Measurements from ENCODE around the gene PROSER2.

PROSER2 gene

GRCh38 chr10:11885437-11886137, 62.4 kb downstream of the PROSER2 start:
- TF ChIP-seq ZNF8 (CRISPR knock-in tag; IDR thresholded peaks at IDR 0.05) (no peak), OSR1 (CRISPR knock-in tag; IDR thresholded peaks at IDR 0.05) (no peak), RARB (CRISPR knock-in tag; IDR thresholded peaks at IDR 0.05) (no peak)
- no peak for ATAC-seq

GRCh38 chr10:11886138-11886474, 63.0 kb downstream of the PROSER2 start:
- TF ChIP-seq, protein P1, sequence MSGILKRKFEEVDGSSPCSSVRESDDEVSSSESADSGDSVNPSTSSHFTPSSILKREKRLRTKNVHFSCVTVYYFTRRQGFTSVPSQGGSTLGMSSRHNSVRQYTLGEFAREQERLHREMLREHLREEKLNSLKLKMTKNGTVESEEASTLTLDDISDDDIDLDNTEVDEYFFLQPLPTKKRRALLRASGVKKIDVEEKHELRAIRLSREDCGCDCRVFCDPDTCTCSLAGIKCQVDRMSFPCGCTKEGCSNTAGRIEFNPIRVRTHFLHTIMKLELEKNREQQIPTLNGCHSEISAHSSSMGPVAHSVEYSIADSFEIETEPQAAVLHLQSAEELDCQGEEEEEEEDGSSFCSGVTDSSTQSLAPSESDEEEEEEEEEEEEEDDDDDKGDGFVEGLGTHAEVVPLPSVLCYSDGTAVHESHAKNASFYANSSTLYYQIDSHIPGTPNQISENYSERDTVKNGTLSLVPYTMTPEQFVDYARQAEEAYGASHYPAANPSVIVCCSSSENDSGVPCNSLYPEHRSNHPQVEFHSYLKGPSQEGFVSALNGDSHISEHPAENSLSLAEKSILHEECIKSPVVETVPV (CRISPR knock-in tag; IDR thresholded peaks at IDR 0.05): no peak
- TF ChIP-seq SNAI2 (CRISPR knock-in tag; IDR thresholded peaks at IDR 0.05) (no peak), POU6F1 (CRISPR knock-in tag; IDR thresholded peaks at IDR 0.05; ENCODE audit: borderline replicate concordance, low read depth) (no peak), ZNF565 (CRISPR knock-in tag; conservative IDR thresholded peaks at IDR 0.05; ENCODE audit: low read depth) (no peak), OSR1 (CRISPR knock-in tag; IDR thresholded peaks at IDR 0.05) (no peak), GLIS3 (CRISPR knock-in tag; IDR thresholded peaks at IDR 0.05) (no peak), ZFP30 (CRISPR knock-in tag; IDR thresholded peaks at IDR 0.05) (no peak), ZNF8 (CRISPR knock-in tag; IDR thresholded peaks at IDR 0.05) (no peak), CREB5 (CRISPR knock-in tag; IDR thresholded peaks at IDR 0.05; ENCODE audit: low read depth) (no peak), ISL1 (CRISPR knock-in tag; IDR thresholded peaks at IDR 0.05) (no peak), ARNTL (CRISPR knock-in tag; IDR thresholded peaks at IDR 0.05; ENCODE audit: borderline replicate concordance, low read depth) (no peak), CSDC2 (CRISPR knock-in tag; IDR thresholded peaks at IDR 0.05) (no peak), ESRRG (CRISPR knock-in tag; IDR thresholded peaks at IDR 0.05) (no peak), BACH2 (CRISPR knock-in tag; IDR thresholded peaks at IDR 0.05; ENCODE audit: borderline replicate concordance) (no peak), PPARA (CRISPR knock-in tag; IDR thresholded peaks at IDR 0.05; ENCODE audit: borderline replicate concordance) (no peak), ZC3H10 (CRISPR knock-in tag; IDR thresholded peaks at IDR 0.05) (no peak), TCF4 (CRISPR knock-in tag; IDR thresholded peaks at IDR 0.05; ENCODE audit: borderline replicate concordance) (no peak)
- TF ChIP-seq, protein P2, sequence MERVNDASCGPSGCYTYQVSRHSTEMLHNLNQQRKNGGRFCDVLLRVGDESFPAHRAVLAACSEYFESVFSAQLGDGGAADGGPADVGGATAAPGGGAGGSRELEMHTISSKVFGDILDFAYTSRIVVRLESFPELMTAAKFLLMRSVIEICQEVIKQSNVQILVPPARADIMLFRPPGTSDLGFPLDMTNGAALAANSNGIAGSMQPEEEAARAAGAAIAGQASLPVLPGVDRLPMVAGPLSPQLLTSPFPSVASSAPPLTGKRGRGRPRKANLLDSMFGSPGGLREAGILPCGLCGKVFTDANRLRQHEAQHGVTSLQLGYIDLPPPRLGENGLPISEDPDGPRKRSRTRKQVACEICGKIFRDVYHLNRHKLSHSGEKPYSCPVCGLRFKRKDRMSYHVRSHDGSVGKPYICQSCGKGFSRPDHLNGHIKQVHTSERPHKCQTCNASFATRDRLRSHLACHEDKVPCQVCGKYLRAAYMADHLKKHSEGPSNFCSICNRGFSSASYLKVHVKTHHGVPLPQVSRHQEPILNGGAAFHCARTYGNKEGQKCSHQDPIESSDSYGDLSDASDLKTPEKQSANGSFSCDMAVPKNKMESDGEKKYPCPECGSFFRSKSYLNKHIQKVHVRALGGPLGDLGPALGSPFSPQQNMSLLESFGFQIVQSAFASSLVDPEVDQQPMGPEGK (CRISPR knock-in tag; IDR thresholded peaks at IDR 0.05; ENCODE audit: borderline replicate concordance): no peak
- TF ChIP-seq, protein P3, sequence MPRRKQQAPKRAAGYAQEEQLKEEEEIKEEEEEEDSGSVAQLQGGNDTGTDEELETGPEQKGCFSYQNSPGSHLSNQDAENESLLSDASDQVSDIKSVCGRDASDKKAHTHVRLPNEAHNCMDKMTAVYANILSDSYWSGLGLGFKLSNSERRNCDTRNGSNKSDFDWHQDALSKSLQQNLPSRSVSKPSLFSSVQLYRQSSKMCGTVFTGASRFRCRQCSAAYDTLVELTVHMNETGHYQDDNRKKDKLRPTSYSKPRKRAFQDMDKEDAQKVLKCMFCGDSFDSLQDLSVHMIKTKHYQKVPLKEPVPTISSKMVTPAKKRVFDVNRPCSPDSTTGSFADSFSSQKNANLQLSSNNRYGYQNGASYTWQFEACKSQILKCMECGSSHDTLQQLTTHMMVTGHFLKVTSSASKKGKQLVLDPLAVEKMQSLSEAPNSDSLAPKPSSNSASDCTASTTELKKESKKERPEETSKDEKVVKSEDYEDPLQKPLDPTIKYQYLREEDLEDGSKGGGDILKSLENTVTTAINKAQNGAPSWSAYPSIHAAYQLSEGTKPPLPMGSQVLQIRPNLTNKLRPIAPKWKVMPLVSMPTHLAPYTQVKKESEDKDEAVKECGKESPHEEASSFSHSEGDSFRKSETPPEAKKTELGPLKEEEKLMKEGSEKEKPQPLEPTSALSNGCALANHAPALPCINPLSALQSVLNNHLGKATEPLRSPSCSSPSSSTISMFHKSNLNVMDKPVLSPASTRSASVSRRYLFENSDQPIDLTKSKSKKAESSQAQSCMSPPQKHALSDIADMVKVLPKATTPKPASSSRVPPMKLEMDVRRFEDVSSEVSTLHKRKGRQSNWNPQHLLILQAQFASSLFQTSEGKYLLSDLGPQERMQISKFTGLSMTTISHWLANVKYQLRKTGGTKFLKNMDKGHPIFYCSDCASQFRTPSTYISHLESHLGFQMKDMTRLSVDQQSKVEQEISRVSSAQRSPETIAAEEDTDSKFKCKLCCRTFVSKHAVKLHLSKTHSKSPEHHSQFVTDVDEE (CRISPR knock-in tag; IDR thresholded peaks at IDR 0.05): no peak
- ATAC-seq: no peak

DNA sequence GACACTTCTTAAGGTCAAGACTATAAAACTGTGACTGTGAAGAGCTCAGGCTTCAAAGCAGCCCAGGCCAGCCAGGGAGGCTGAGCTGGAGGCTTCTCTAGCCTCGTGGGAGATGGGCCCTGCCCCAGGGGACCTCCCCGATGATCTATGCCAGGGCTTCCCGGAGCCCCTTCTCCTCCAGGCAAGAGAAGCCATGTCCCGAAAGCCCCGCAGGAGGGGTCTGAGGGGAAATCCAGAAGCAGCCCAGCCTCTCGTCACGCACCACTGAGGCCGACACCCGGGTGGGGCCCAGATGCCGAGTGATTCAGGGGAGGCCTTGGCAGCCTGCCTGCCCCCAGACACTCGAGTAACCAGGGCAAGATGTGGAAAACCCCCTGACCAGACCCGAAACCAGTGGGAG, 63.7 kb downstream of the PROSER2 start:
- no peak for ATAC-seq
- TF ChIP-seq, protein P3 (CRISPR knock-in tag; IDR thresholded peaks at IDR 0.05): no peak
- no peak for TF ChIP-seq ZNF8 (CRISPR knock-in tag; IDR thresholded peaks at IDR 0.05)
- TF ChIP-seq ZNF565 (CRISPR knock-in tag; conservative IDR thresholded peaks at IDR 0.05; ENCODE audit: low read depth): no peak
- no peak for TF ChIP-seq CREB5 (CRISPR knock-in tag; IDR thresholded peaks at IDR 0.05; ENCODE audit: low read depth)
- TF ChIP-seq ESRRG (CRISPR knock-in tag; IDR thresholded peaks at IDR 0.05): no peak
- TF ChIP-seq ZC3H10 (CRISPR knock-in tag; IDR thresholded peaks at IDR 0.05): no peak
- TF ChIP-seq OSR1 (CRISPR knock-in tag; IDR thresholded peaks at IDR 0.05): no peak
- TF ChIP-seq ZFP3 (CRISPR knock-in tag; IDR thresholded peaks at IDR 0.05): no peak
- no peak for TF ChIP-seq SNAI2 (CRISPR knock-in tag; IDR thresholded peaks at IDR 0.05)
- no peak for TF ChIP-seq ZNF70 (CRISPR knock-in tag; IDR thresholded peaks at IDR 0.05)
- TF ChIP-seq, protein P2 (CRISPR knock-in tag; IDR thresholded peaks at IDR 0.05; ENCODE audit: borderline replicate concordance): no peak
